ENCODE data around the gene SCN7A.

Gene SCN7A

DNA sequence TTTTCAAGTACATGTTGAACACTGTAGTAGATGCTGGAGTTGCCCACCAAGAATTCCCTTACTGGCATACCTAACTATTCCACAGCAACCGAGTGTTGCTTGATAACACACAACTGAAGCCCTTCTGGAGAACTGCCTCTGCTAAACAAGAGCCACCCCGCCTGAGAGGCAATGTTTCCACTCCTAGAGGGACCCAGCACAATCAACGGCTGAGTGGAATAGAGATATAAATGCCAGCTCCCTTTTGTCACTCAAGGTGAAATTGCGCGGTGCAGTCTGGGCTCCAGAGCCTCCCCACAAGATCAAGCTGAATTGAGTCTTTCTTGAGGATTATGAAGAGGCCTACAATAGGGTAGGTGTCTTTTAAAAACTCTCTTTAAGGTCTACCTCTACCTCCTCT lies 69.2 kb downstream of the SCN7A start:
- in situ Hi-C loops (cut with MboI; ENCODE audit: low pct_unique_long_range_greater_than_20kb, low sequenced_read_pairs, unreplicated experiment) = no loop called here
- TF ChIP-seq, protein P1, sequence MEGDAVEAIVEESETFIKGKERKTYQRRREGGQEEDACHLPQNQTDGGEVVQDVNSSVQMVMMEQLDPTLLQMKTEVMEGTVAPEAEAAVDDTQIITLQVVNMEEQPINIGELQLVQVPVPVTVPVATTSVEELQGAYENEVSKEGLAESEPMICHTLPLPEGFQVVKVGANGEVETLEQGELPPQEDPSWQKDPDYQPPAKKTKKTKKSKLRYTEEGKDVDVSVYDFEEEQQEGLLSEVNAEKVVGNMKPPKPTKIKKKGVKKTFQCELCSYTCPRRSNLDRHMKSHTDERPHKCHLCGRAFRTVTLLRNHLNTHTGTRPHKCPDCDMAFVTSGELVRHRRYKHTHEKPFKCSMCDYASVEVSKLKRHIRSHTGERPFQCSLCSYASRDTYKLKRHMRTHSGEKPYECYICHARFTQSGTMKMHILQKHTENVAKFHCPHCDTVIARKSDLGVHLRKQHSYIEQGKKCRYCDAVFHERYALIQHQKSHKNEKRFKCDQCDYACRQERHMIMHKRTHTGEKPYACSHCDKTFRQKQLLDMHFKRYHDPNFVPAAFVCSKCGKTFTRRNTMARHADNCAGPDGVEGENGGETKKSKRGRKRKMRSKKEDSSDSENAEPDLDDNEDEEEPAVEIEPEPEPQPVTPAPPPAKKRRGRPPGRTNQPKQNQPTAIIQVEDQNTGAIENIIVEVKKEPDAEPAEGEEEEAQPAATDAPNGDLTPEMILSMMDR (IDR thresholded peaks at IDR 0.05; ENCODE audit: extremely low read depth, insufficient read depth, missing control alignments) = no peak
- DNase-seq (ENCODE audit: low spot score) = no peak

GRCh38 chr2:166419616-166419934 lies 74.5 kb downstream of the SCN7A start:
- TF ChIP-seq, protein P1 (IDR thresholded peaks at IDR 0.05; ENCODE audit: extremely low read depth, insufficient read depth, missing control alignments) = no peak
- no peak for DNase-seq (ENCODE audit: low spot score)
- in situ Hi-C loops (cut with MboI; ENCODE audit: low pct_unique_long_range_greater_than_20kb, low sequenced_read_pairs, unreplicated experiment) = no loop called here

- DNase-seq (ENCODE audit: low spot score) = no peak
- TF ChIP-seq, protein P1 (IDR thresholded peaks at IDR 0.05; ENCODE audit: extremely low read depth, insufficient read depth, missing control alignments) = no peak
- in situ Hi-C loops (cut with MboI; ENCODE audit: low pct_unique_long_range_greater_than_20kb, low sequenced_read_pairs, unreplicated experiment) = no loop called here
These were observed 75.0 kb downstream of the SCN7A start for GRCh38 chr2:166418853-166419615.

GRCh38 chr2:166417669-166418068 lies 76.4 kb downstream of the SCN7A start:
- TF ChIP-seq, protein P1 (IDR thresholded peaks at IDR 0.05; ENCODE audit: extremely low read depth, insufficient read depth, missing control alignments) = peak; percentile 28
- no peak for DNase-seq (ENCODE audit: low spot score)
- in situ Hi-C loops (cut with MboI; ENCODE audit: low pct_unique_long_range_greater_than_20kb, low sequenced_read_pairs, unreplicated experiment) = no loop called here

DNA sequence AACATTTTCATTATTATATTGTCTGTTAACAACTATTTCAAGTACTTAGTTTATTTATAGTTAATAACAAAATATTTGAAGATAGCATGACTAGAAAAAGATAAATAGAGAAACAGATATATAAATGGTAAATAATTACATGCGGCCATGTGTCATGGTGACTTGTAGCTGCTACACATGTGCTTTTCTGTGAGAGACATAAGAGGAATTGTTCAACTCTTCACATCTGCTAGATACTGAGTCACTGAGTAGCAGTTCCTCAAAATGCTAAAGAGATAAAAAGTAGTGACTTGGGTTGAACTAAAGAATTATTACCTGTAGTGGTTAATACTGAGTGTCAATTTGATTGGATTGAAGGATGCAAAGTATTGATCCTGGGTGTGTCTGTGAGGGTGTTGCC lies 80.8 kb downstream of the SCN7A start:
- in situ Hi-C loops (cut with MboI; ENCODE audit: low pct_unique_long_range_greater_than_20kb, low sequenced_read_pairs, unreplicated experiment) = no loop called here
- TF ChIP-seq, protein P1 (IDR thresholded peaks at IDR 0.05; ENCODE audit: extremely low read depth, insufficient read depth, missing control alignments) = no peak
- DNase-seq (ENCODE audit: low spot score) = no peak

- TF ChIP-seq, protein P1 (IDR thresholded peaks at IDR 0.05; ENCODE audit: extremely low read depth, insufficient read depth, missing control alignments) = no peak
- no peak for DNase-seq (ENCODE audit: low spot score)
- in situ Hi-C loops (cut with MboI; ENCODE audit: low pct_unique_long_range_greater_than_20kb, low sequenced_read_pairs, unreplicated experiment) = no loop called here
These were observed 82.4 kb downstream of the SCN7A start for GRCh38 chr2:166411473-166412230.
